GM19035 (cell line): ENCODE results near the gene TAF6.
"Not testable (repeated sequence)": the region's sequence is repeated elsewhere in the genome, so short reads cannot be mapped to it uniquely, and the experiment has no call there.

Source experiments
- ATAC-seq: cut with Tn5 transposase; IDR thresholded peaks from one replicate; pipeline ENCODE4 v1.9.1; 2021; ENCODE audit not compliant: unreplicated experiment

The TAF6 gene

DNA sequence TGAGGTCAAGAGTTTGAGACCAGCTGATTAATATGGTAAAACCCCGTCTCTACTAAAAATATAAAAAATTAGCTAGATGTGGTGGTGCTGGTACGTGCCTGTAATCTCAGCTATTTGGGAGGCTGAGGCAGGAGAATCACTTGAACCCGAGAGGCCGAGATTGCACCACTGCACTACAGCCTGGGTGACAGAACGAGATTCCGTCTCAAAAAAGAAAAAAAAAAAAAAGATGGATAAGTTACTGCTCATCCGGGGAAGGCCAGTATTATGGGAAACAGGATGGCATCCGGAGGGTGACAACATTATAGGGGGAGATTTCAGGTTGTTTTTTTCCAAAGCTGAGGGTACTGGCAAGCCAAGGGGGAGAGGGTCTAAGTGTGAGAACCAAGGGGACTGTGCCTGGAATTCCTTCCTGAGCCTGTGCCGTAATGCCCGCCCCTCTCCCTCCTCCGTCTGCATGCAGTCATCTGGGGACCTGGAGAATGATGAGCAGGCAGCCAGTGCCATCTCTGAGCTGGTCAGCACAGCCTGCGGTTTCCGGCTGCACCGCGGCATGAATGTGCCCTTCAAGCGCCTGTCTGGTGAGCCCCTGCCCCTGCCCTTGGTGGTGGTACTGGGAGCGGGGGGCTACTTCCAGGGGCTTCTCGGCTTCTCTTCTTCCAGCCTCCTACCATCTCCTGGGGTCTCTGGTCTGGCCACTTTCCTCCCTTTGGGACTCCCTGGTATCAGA lies 33.9 kb upstream of the TAF6 start:
- ATAC-seq: no peak

DNA sequence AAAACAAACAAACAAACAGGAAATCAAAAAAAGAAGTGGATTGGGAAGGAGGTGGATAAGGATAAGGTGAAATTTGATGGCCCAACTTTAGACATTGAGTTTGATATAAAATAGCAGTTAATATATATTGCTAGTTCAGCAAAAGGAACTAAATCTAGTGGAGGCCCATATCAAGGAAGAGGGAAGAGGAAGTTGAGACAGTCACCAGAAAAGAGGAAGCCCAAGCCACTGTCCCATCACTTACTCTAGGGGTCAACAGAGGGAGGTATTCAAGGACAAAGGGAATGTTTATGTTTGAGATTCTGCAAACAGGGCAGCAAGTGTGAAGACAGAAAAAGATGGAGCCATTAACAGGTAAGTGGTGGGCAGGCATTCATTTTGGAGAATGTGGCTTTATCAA lies 33.2 kb upstream of the TAF6 start:
- ATAC-seq: no peak

DNA sequence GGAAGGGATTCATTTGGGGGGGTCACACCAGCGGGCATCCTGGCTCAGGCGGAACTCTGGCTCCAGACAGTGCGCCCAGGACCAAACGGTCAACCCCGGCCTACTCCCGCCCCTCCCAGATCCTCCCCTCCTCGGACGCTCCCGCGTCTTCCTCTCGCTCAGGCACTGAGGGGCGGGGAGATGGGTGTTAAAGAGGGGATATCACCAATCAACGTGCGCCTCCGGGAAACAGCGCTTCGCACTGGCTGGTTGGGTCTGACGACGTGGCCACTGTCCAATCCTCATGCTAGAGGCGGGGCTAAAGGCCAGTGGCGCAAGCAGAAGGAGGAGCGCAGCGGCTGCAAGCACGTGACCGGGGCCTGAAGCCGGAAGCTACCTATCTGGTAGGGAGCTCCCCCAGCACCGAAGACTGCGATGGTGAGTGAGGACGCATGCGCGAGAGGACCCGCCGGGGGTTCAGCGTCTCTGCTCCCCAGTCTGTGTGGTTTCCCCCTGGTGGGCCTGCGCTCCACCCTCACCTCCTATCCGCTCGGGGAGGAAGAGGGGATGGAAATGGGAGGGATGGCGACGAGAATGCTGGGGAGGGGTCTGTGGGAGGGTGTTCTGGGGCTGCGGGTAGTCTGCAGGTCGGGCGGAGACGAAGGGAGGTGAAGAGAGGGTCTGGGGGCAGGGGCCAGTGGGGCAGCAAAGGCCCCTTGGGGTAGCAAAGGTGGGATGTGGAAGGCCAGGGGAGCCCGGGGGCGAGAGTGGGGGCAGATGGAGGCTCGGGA lies 29.6 kb upstream of the TAF6 start, which contains the start of gene LAMTOR4:
LAMTOR4 (plus strand) TSS at position 360 of the 770 bp plus-strand sequence; CDS start at position 415, 55 bp downstream.
- ATAC-seq: peak; percentile 99

- peak; percentile 3 for ATAC-seq
These were observed 29.0 kb upstream of the TAF6 start for GRCh38 chr7:100148225-100148558.

DNA sequence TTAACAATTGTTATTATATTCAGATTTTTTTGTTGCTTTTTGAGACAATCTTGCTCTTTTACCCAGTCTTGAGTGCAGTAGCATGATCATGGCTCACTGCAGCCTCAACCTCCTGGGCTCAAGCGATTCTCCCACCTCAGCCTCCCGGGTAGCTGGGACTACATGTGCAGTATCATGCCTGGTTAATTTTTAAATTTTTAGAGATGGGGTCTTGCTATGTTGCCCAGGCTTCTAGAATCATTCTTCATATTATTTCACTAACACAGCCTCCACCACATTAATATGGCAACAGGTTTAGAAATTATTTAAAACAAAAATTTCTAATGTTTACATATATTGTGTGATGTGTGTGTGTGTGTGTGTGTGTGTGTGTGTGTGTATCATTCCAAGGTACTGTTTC lies 28.1 kb upstream of the TAF6 start:
- ATAC-seq: no peak

GRCh38 chr7:100146350-100146749 lies 27.2 kb upstream of the TAF6 start:
- ATAC-seq: not testable (repeated sequence)

DNA sequence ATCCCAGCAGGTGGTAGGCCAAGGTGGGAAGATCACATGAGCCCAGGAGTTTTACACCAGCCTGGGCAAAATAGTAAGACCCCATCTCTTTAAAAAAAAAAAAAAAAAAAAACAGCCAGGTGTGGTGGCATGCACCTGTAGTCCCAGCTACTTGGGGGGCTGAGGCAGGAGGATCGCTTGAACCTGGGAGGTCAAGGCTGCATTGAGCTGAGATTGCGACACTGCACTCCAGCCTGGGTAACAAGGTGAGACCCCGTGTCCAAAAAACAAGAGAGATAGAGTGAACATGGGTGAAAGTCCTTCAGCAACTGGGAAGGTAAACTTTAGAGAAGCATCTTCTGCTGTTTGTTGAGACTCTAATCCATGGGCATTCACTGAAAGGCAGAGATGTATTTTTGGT lies 23.3 kb upstream of the TAF6 start:
- ATAC-seq: no peak

DNA sequence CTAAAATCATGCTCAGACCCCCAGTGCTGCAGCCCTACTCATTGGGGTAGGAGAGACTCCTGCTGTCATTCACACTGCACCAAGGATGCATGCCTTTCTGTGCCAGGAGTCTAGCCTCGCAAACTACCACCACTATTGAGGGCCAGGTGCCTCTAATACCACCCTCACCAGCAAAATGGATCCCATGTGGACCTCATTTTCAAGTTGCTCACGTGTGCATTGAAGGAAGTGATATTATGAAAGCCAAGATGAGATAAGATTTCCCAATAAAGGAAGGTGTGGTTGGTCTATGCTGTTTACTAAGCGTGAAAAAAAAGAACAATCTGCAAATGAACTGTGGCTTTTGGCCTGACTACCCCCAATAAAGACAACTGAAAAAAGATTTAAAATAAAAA lies 22.4 kb upstream of the TAF6 start:
- no peak for ATAC-seq

- ATAC-seq: no peak
These were observed 18.9 kb upstream of the TAF6 start for GRCh38 chr7:100137851-100138760.

DNA sequence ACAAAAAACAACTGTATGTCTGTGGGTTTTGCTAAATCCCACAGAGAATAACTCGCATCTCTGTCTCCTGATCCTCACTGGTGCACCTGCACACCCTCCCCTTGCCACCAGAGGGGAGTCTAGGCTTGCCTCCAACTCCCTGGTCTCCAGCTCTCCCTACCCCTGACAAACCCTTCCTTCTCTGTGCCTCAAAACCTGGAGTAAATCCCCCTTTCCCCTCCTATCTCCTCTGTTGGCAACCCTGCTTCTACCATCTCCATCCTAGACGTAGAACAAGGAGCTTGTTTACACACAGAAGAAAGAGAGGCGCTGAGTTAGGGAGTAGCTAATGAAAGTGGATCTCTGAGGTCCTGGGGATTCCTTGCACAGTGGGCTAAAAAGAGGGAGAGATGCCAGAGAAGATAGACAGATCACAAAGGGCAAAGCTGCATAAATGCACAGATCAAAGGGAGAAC lies 13.6 kb upstream of the TAF6 start:
- ATAC-seq: peak; percentile 72

DNA sequence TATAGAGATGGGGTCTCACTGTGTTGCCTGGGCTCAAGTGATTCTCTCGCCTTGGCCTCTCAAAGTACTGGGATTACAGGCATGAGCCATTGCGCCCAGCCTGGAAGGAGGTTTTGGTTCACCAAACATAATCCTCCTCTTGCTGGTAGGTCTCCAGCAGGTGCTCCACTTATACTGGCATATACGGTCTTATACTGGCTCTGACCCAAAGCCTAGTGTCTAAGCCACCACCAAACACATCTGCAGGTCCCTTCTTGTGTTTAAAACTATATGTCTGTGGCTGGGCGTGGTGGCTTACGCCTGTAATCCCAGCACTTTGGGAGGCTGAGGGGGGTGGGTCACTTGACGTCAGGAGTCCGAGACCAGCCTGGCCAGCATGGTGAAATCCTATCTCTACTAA lies 13.0 kb upstream of the TAF6 start:
- ATAC-seq: no peak

DNA sequence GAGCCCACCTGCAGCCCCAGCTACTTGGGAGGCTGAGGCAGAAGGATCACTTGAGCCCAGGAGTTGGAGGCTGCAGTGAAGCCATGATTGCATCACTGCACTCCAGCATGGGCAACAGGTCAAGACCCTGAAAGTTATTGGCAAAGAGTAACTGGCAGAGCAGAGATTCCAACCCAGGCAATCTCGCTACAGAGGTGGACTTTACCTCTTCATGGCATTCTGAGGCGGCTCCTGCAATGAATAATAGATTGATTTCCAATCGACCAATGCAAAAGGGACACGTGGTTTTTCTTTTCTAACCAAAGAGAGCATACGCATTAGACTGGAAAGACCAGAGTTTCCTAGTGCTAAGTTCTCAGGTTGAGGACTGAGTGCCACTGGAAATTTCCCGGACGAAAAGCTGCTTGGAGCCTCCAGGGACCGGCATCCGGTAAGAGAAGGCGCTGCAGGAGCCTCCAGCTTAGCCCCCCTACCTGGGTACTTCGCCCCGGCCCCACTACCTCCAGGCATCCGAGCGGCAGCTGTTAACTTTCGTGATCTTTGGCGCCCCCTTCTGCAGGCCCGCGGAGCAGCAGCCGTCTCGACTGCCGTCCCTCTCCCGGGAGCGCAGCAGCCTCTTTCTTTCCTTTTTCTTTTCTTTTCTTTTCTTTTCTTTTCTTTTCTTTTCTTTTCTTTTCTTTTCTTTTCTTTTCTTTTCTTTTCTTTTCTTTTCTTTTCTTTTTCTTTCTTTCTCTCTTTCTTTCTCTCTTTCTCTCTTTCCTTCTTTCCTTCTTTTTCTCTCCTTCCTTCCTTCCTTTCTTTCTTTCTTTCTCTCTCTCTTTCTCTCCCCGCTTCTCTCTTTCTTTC lies 11.7 kb upstream of the TAF6 start:
- no peak for ATAC-seq

GRCh38 chr7:100130220-100130607 lies 11.1 kb upstream of the TAF6 start:
- not testable (repeated sequence) for ATAC-seq

DNA sequence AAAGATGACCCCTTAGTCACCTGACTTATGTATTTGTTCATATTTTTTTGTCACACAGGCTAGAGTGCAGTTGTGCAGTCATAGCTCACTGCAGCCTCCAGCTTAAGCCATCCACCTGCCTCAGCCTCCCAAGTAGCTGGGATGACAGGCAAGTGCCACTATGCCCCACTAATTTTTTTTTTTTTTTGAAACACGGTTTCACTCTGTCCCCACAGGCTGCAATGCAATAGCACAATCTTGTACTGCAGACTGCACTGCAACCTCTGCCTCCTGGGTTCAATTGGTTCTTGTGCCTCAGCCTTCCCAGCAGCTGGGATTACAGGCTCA lies 9.4 kb upstream of the TAF6 start:
- no peak for ATAC-seq

DNA sequence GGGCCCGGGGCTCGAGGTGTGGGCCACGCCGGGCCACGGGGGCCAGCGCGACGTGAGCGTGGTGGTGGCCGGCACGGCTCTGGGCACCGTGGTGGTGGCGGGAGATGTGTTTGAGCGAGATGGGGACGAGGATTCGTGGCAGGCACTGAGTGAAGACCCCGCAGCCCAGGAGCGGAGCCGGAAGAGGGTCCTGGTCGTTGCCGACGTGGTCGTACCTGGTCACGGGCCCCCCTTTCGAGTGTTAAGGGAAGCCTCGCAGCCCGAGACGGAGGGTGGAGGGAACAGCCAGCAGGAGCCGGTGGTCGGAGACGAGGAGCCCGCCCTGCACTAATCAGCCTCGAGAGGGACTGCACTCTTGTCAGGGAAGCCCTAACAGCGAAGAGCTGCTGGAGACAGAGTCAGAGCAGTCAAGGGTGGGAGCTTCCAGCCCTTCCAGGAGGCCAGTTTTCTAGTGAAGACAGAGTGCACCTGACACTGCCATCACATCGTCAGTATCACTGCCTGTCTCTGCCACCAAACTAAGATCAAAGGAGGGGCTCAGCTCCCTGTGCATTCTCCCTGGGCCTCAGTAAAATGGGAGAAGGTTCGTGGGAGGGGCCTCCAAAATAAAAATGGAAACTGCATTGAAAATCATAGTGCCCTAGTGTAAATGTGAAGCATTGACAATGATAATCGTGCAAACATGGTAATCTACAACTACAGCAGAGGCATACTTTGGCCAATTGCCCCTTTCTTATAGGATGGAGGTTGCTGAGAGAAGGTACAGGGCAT lies 8.9 kb upstream of the TAF6 start:
- no peak for ATAC-seq

DNA sequence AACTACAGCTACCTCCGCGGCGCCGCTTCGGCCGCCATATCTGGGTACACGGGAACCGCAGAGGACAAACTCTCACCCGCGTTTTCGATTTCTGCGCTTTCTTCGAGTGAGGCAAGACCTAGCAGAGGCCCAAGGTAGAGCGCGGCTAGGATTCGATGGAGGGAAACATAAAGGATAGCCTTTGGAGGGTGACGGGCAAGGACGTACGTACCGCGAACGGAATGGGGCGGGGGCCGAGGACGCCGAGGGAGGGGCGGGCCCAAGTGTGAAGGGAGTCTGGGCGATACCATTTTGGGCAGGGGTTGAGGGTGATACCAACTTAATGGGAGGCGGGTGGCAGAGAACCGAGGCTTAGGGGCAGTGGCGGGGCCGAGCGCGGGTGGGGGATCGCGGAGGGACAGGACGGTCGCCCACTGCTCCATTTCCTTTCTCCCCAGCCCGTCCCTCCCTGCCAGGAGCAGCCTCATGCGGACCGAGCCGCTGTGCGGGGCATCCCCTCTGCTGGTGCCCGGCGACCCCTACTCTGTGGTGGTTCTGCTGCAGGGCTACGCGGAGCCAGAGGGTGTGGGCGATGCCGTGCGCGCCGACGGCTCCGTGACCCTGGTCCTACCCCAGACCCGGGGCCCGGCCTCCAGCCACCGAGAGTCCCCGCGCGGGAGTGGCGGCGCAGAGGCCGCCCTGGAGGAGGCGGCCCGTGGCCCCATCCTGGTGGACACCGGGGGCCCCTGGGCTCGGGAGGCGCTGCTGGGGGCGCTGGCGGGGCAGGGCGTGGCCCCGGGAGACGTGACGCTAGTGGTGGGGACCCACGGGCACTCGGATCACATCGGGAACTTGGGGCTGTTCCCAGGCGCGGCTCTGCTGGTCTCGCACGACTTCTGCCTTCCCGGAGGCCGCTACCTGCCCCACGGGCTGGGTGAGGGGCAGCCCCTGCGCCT lies 8.0 kb upstream of the TAF6 start, which contains the start of gene MBLAC1:
MBLAC1 (plus strand) TSS at position 37 of the 935 bp plus-strand sequence; CDS start at position 466, 429 bp downstream.
- ATAC-seq: peak; percentile 66

DNA sequence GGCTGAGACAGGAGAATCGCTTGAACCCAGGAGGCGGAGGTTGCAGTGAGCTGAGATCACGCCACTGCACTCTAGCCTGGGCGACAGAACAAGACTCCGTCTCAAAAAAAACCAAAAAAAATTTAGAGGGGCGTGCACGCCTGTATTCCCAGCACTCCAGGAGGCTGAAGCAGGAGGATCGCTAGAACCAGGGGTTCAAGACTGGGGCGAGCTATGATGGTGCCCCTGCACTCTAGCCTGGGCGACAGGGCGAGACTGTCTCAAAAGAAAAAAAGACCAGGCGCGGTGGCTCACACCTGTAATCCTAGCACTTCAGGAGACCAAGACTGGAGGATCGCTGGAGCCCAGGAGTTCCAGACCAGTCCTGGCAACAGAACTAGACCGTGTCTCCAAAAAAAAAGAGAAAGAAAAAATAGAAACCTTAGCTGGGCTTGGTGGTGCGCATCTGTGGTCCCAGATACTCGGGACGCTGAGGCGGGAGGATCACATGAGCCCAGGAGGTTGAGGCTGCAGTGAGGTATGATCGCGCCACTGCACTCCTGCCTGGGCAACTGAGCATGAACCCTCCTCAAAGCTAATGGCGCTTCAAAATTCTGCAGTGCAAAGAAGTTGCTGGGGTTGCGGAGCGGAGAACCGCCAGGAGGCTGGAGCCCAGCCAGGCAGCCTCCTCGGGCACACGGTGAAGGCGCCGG lies 7.2 kb upstream of the TAF6 start:
- peak; percentile 33 for ATAC-seq
